HepG2 (cell line): ENCODE results near the gene FAM20C. TPM values are rescaled to one million over a fixed set of nuclear protein-coding genes. Genes with fewer than 3 reads are reported as not detected.

ENCODE experiments used
- ATAC-seq: fragments of 200-7000 bp; cut with Tn5 transposase; 3 replicates; pipeline ENCODE4 v1.9.1; 2020; ENCODE audit warnings: mild to moderate bottlenecking, moderate library complexity
- BruUV-seq: library from RNA; stranded (reverse); fragments of 400-500 nt; replicated peaks from 2 replicates; lab custom pipeline; 2021; lab: Mats Ljungman, UMichigan
- CTCF ChIA-PET: fragments of 300-600 bp; formaldehyde crosslinking; extraction: SDS; loops from one replicate; lab custom pipeline; 2021; ENCODE audit warnings: low total read pairs, inconsistent platforms, low intra/inter-chr PET ratio; lab: Yijun Ruan, JAX
- POLR2A ChIA-PET: fragments of 350-600 bp; sonication (Branson Sonifier 250); formaldehyde crosslinking; loops from one replicate; lab custom pipeline; 2020; ENCODE audit warnings: antibody characterized with exemption, inconsistent platforms; lab: Yijun Ruan, JAX
- DNase-seq: peaks from one replicate; pipeline ENCODE4 v3.0.0-alpha.2; 2015; ENCODE audit warnings: low spot score
- FAIRE-seq: peaks from 3 replicates; lab custom pipeline; 2011; peaks lifted over from hg19 to GRCh38; lab: Jason Lieb, UNC
- H2AFZ ChIP-seq: one replicate; pipeline ENCODE4 v1.6.1; 2011; ENCODE audit warnings: low read length, inconsistent platforms
- H3K27ac ChIP-seq: fragments of 300-600 bp; 3 replicates; pipeline ENCODE4 v1.8.0; 2011; ENCODE audit warnings: mixed run types, mild to moderate bottlenecking, mixed read lengths, low read length, inconsistent platforms; ENCODE audit not compliant: insufficient read depth; ENCODE audit errors: extremely low read length
- H3K27me3 ChIP-seq, 2 experiments: fragments of 200-600 bp in 1 of 2; 2 replicates in 1 of 2; 3 replicates in 1 of 2; pipeline versions ENCODE4 v1.6.0 to v1.8.0; 2011; ENCODE audit warnings: low read length in 2 of 2, mild to moderate bottlenecking in 2 of 2, moderate library complexity in 2 of 2, inconsistent platforms in 1 of 2; ENCODE audit not compliant: insufficient read depth in 2 of 2, control insufficient read depth in 1 of 2
- H3K36me3 ChIP-seq, 2 experiments: fragments of 200-600 bp in 1 of 2; replicated peaks in 1 of 2; 2 replicates in 1 of 2; 3 replicates in 1 of 2; pipeline versions ENCODE4 v1.5.1 to v1.8.0; 2011; ENCODE audit warnings: low read length in 2 of 2, inconsistent platforms in 1 of 2; ENCODE audit not compliant: insufficient read depth in 2 of 2, control insufficient read depth in 1 of 2
- H3K4me1 ChIP-seq: 2 replicates; pipeline ENCODE4 v1.5.1; 2012; ENCODE audit warnings: low read length, inconsistent platforms; ENCODE audit not compliant: insufficient read depth
- H3K4me2 ChIP-seq: 2 replicates; pipeline ENCODE4 v1.6.0; 2011; ENCODE audit warnings: low read depth, low read length, inconsistent platforms
- H3K4me3 ChIP-seq, 3 experiments: fragments of 200-600 bp in 1 of 3; sonication (generic), shearing (Covaris generic) in 1 of 3; replicated peaks in 1 of 3; 2 replicates each; pipeline ENCODE4 v1.5.1; 2011 to 2016; ENCODE audit warnings: low read length in 3 of 3, inconsistent platforms in 2 of 3, low read depth in 2 of 3, mild to moderate bottlenecking in 2 of 3, control low read depth in 1 of 3, mixed read lengths in 1 of 3; ENCODE audit not compliant: insufficient read depth in 1 of 3
- H3K79me2 ChIP-seq: one replicate; pipeline ENCODE4 v1.6.1; 2011; ENCODE audit warnings: low read length, inconsistent platforms; ENCODE audit not compliant: insufficient read depth
- H3K9ac ChIP-seq: 2 replicates; pipeline ENCODE4 v1.6.0; 2011; ENCODE audit warnings: mild to moderate bottlenecking, low read depth, low read length, inconsistent platforms; ENCODE audit not compliant: insufficient read depth
- H3K9me3 ChIP-seq: 2 replicates; pipeline ENCODE4 v1.5.1; 2012; ENCODE audit warnings: mild to moderate bottlenecking, low read length
- H4K20me1 ChIP-seq: 2 replicates; pipeline ENCODE4 v1.6.0; 2011; ENCODE audit warnings: inconsistent platforms, mild to moderate bottlenecking, low read length, moderate library complexity; ENCODE audit not compliant: insufficient read depth
- ATF7 ChIP-seq, 2 experiments: fragments of 450-650 bp in 1 of 2; sonication (generic) in 1 of 2; formaldehyde crosslinking in 1 of 2; IDR thresholded peaks; 2 replicates each; pipeline versions ENCODE4 v1.4.0 to v1.6.1; 2016 to 2020; ENCODE audit warnings: antibody characterized with exemption in 1 of 2, mild to moderate bottlenecking in 1 of 2, missing genetic modification reagents in 1 of 2
- CBFB ChIP-seq: sonication (generic); formaldehyde crosslinking; IDR thresholded peaks from 2 replicates; pipeline ENCODE4 v1.4.0; 2020; ENCODE audit warnings: missing genetic modification reagents
- ELF3 ChIP-seq: IDR thresholded peaks from 2 replicates; pipeline ENCODE4 v1.6.1; 2016; ENCODE audit warnings: missing genetic modification reagents, missing compliant biosample characterization
- FOXA3 ChIP-seq: IDR thresholded peaks from 2 replicates; pipeline ENCODE4 v1.6.1; 2016; ENCODE audit warnings: missing genetic modification reagents, missing compliant biosample characterization
- GLI4 ChIP-seq: sonication (generic); formaldehyde crosslinking; IDR thresholded peaks from 2 replicates; pipeline ENCODE4 v1.5.1; 2020; ENCODE audit warnings: missing genetic modification reagents, mild to moderate bottlenecking, moderate library complexity, borderline replicate concordance
- GMEB2 ChIP-seq: IDR thresholded peaks from 2 replicates; pipeline ENCODE4 v1.6.1; 2016; ENCODE audit warnings: missing biosample characterization, missing genetic modification reagents, low read depth
- HCFC1 ChIP-seq: fragments of 150-350 bp; IDR thresholded peaks from 2 replicates; pipeline ENCODE4 v1.6.1; 2014; ENCODE audit warnings: low read depth, low read length
- HMG20A ChIP-seq: IDR thresholded peaks from 2 replicates; pipeline ENCODE4 v1.6.1; 2016; ENCODE audit warnings: borderline replicate concordance
- NBN ChIP-seq: fragments of 450-650 bp; conservative IDR thresholded peaks from 2 replicates; pipeline ENCODE4 v1.6.1; 2017
- NKX3-1 ChIP-seq: sonication (generic); formaldehyde crosslinking; IDR thresholded peaks from 2 replicates; pipeline ENCODE4 v1.5.0; 2020; ENCODE audit warnings: missing genetic modification reagents
- TFE3 ChIP-seq: IDR thresholded peaks from 2 replicates; pipeline ENCODE4 v1.6.1; 2016
- ZNF362 ChIP-seq: sonication (generic); formaldehyde crosslinking; IDR thresholded peaks from 2 replicates; pipeline ENCODE4 v1.4.0; 2020; ENCODE audit warnings: missing genetic modification reagents, mild to moderate bottlenecking, borderline replicate concordance
- WGBS: methylation state at CpG from one replicate; pipeline ENCODE4 v1.1.6; 2017; ENCODE audit warnings: low lambda C conversion rate; 5-methylcytosine and 5-hydroxymethylcytosine counted together
- in situ Hi-C: cut with HindIII; loops from 2 replicates; pipeline ENCODE4 v1.10.0; 2017; ENCODE audit warnings: low pct_unique_long_range_greater_than_20kb; ENCODE audit not compliant: extremely low pct_ligation_motif_present
- intact Hi-C: fragments of 100-400 bp; cut with micrococcal nuclease; formaldehyde crosslinking; loops from one replicate; pipeline ENCODE4 v1.10.0; 2022; ENCODE audit not compliant: unreplicated experiment
- polyA plus RNA-seq, 8 experiments: library from polyadenylated mRNA; depleted of rRNA in 3 of 8; stranded (reverse) in 7 of 8; unstranded in 1 of 8; fragments of >200 nt; fragmentation: Illumina TruSeq in 4 of 8; extraction: Trizol in 4 of 8; gene quantifications; 2 replicates each; pipeline versions ENCODE4 v1.2.1 to v1.2.3, GENCODE V29; 2011 to 2016; ENCODE audit warnings: low read depth in 4 of 8, missing spikeins in 1 of 8, mixed read lengths in 1 of 8; ENCODE audit not compliant: insufficient read depth in 1 of 8
- total RNA-seq, 5 experiments: library from RNA; depleted of rRNA; stranded (reverse); fragments of >200 nt; fragmentation: Illumina TruSeq; extraction: Trizol; gene quantifications; 2 replicates each; pipeline ENCODE4 v1.2.3, GENCODE V29; 2016; ENCODE audit warnings: low read depth in 1 of 5

Gene FAM20C
- total and polyA plus RNA-seq, 2 of the 13 experiments (the other 11 are each of a cell fraction or from before 2014, with no cell fraction given), result 11.9 to 19.9 TPM

GRCh38 chr7:156111-157007 lies 36.0 kb upstream of the FAM20C start:
- no TSS peak for BruUV-seq
- in situ Hi-C loops, result no loop called here

GRCh38 chr7:157008-157310 lies 35.4 kb upstream of the FAM20C start:
- Histone ChIP-seq H2AFZ (no peak overlapping the region), H3K4me2 (no peak overlapping the region), H4K20me1 (no peaks in the 10 kb centered on the region), H3K4me1 (no peaks in the 10 kb centered on the region), H3K9me3 (no peaks in the 10 kb centered on the region), H3K27me3 (peaks cover 3 to 62% of the 10 kb centered on the region in 2 experiments; a peak in 4 of 5 replicates), H3K79me2 (no peaks in the 10 kb centered on the region), H3K4me3 (no peak overlapping the region), H3K9ac (no peak overlapping the region), H3K36me3 (no peaks in the 10 kb centered on the region), H3K27ac (no peak overlapping the region)
- DNase-seq (no peak), ATAC-seq (no peak), FAIRE-seq (no peak)
- intact Hi-C loops (no loop called here), in situ Hi-C loops (no loop called here)
- CTCF ChIA-PET, result no interaction called here
- WGBS, result 11% methylated on average over 2 of the region's 9 CpGs
- POLR2A ChIA-PET, result no interaction called here
- no TSS peak for BruUV-seq
- TF ChIP-seq NBN (no peak), NKX3-1 (CRISPR knock-in tag) (no peak), ZNF362 (CRISPR knock-in tag) (no peak), HMG20A (CRISPR knock-in tag) (no peak), GMEB2 (CRISPR knock-in tag) (no peak), CBFB (CRISPR knock-in tag) (no peak)

More at GRCh38 chr7:156111-157007, 36.0 kb upstream of the FAM20C start:
- no peak for DNase-seq
- Histone ChIP-seq H3K9ac (no peak overlapping the region), H3K4me1 (no peaks in the 10 kb centered on the region), H3K4me3 (no peak overlapping the region), H3K27ac (no peak overlapping the region), H3K79me2 (no peaks in the 10 kb centered on the region), H3K27me3 (peaks cover 3 to 59% of the 10 kb centered on the region in 2 experiments; a peak in 4 of 5 replicates), H3K36me3 (no peaks in the 10 kb centered on the region), H4K20me1 (no peaks in the 10 kb centered on the region), H3K9me3 (no peaks in the 10 kb centered on the region), H2AFZ (no peak overlapping the region), H3K4me2 (no peak overlapping the region)
- no peak for TF ChIP-seq TFE3 (CRISPR knock-in tag)
- TF ChIP-seq GLI4, result no peak
- no peak for TF ChIP-seq FOXA3 (CRISPR knock-in tag)
- TF ChIP-seq ELF3, result no peak
- no peak for TF ChIP-seq HCFC1
- no peak for TF ChIP-seq ATF7 (IDR thresholded peaks at IDR 0.05)
- no peak for TF ChIP-seq ATF7 (CRISPR knock-in tag; IDR thresholded peaks at IDR 0.05)
- intact Hi-C loops, result no loop called here
- ChIA-PET POLR2A (no interaction called here), CTCF (no interaction called here)
- FAIRE-seq, result no peak
- WGBS, result 52% methylated on average over 18 of the region's 31 CpGs
- ATAC-seq, result no peak
